HG03045 (cell line): Measurements from ENCODE around the gene AIFM2.

Experiments
- ATAC-seq: cut with Tn5 transposase; IDR thresholded peaks from one replicate; pipeline ENCODE4 v1.9.1; 2021; ENCODE audit warnings: mild to moderate bottlenecking, moderate library complexity; ENCODE audit not compliant: unreplicated experiment

Gene AIFM2

GRCh38 chr10:70146489-70147258, 14.0 kb upstream of the AIFM2 start, which contains the start of gene TYSND1:
TSS of gene TYSND1 (minus strand) at chr10:70146700. CDS start at chr10:70146586, 114 bp downstream.
- peak; percentile 94 for ATAC-seq

- ATAC-seq: peak; percentile 49
Measured at GRCh38 chr10:70145666-70146488, 13.3 kb upstream of the AIFM2 start.

- no peak for ATAC-seq
Measured at GRCh38 chr10:70145166-70145665, 12.6 kb upstream of the AIFM2 start.

GRCh38 chr10:70144372-70145110, 11.9 kb upstream of the AIFM2 start:
- ATAC-seq: no peak

- ATAC-seq: no peak
Measured at GRCh38 chr10:70142555-70142954, 9.9 kb upstream of the AIFM2 start.

GRCh38 chr10:70140297-70140696, 7.7 kb upstream of the AIFM2 start:
- no peak for ATAC-seq

GRCh38 chr10:70139997-70140250, 7.3 kb upstream of the AIFM2 start:
- no peak for ATAC-seq

- ATAC-seq: no peak
Measured at GRCh38 chr10:70139151-70139996, 6.7 kb upstream of the AIFM2 start.

GRCh38 chr10:70137927-70138883, 5.6 kb upstream of the AIFM2 start:
- ATAC-seq: no peak

GRCh38 chr10:70137135-70137534, 4.5 kb upstream of the AIFM2 start:
- ATAC-seq: no peak

- no peak for ATAC-seq
Measured at GRCh38 chr10:70135684-70136083, 3.1 kb upstream of the AIFM2 start.

- no peak for ATAC-seq
Measured at GRCh38 chr10:70135046-70135445, 2.4 kb upstream of the AIFM2 start.

GRCh38 chr10:70131560-70131937, 1.1 kb downstream of the AIFM2 start:
- no peak for ATAC-seq

- no peak for ATAC-seq
Measured at GRCh38 chr10:70130878-70131559, 1.6 kb downstream of the AIFM2 start.

- no peak for ATAC-seq
Measured at GRCh38 chr10:70126700-70127395, 5.8 kb downstream of the AIFM2 start.

GRCh38 chr10:70125918-70126552, 6.6 kb downstream of the AIFM2 start:
- ATAC-seq: no peak

GRCh38 chr10:70124918-70125317, 7.7 kb downstream of the AIFM2 start:
- ATAC-seq: no peak

- ATAC-seq: no peak
Measured at GRCh38 chr10:70124415-70124814, 8.2 kb downstream of the AIFM2 start.
